Measurements from ENCODE around the gene NAALADL2. TPM values are rescaled to one million over a fixed set of nuclear protein-coding genes. Genes with fewer than 3 reads are reported as not detected.

Gene NAALADL2
- total RNA-seq: under 1 TPM in 1 of 2 experiments, not detected in 1; 0.48 TPM

- Mint-ChIP-seq H3K4me3 (no peak within 1 kb of the TSS), H3K27ac (no peak within 1 kb of the TSS), H3K4me1 (no peaks in the 10 kb centered on the region), H3K36me3 (no peaks in the 10 kb centered on the region), H3K27me3 (no peaks in the 10 kb centered on the region), H3K9me3 (no peaks in the 10 kb centered on the region)
- no peak for DNase-seq
These were observed at the start of gene NAALADL2 for GRCh38 chr3:174859114-174859735. NAALADL2 (plus strand) TSS chr3:174859334.

- Mint-ChIP-seq H3K9me3 (no peaks in the 10 kb centered on the region), H3K4me3 (no peak overlapping the region), H3K36me3 (no peaks in the 10 kb centered on the region), H3K27me3 (no peaks in the 10 kb centered on the region), H3K4me1 (no peaks in the 10 kb centered on the region), H3K27ac (no peak overlapping the region)
- DNase-seq: no peak
These were observed 48.9 kb upstream of the NAALADL2 start for GRCh38 chr3:174810254-174810653.

- Mint-ChIP-seq H3K9me3 (no peaks in the 10 kb centered on the region), H3K27me3 (no peaks in the 10 kb centered on the region), H3K4me1 (no peaks in the 10 kb centered on the region), H3K36me3 (no peaks in the 10 kb centered on the region), H3K4me3 (no peak overlapping the region), H3K27ac (no peak overlapping the region)
- no peak for DNase-seq
These were observed 46.8 kb upstream of the NAALADL2 start for GRCh38 chr3:174812172-174812862.

GRCh38 chr3:174815750-174816149, 43.4 kb upstream of the NAALADL2 start:
- Mint-ChIP-seq H3K4me1 (no peaks in the 10 kb centered on the region), H3K36me3 (no peaks in the 10 kb centered on the region), H3K27ac (no peak overlapping the region), H3K27me3 (no peaks in the 10 kb centered on the region), H3K9me3 (no peaks in the 10 kb centered on the region), H3K4me3 (no peak overlapping the region)
- no peak for DNase-seq

GRCh38 chr3:174820885-174821284, 38.2 kb upstream of the NAALADL2 start:
- Mint-ChIP-seq H3K36me3 (no peaks in the 10 kb centered on the region), H3K4me1 (no peaks in the 10 kb centered on the region)

GRCh38 chr3:174821477-174821876, 37.7 kb upstream of the NAALADL2 start:
- Mint-ChIP-seq H3K4me1 (no peaks in the 10 kb centered on the region), H3K4me3 (no peak overlapping the region), H3K9me3 (peaks cover 4% of the 10 kb centered on the region), H3K27ac (no peak overlapping the region), H3K27me3 (no peaks in the 10 kb centered on the region), H3K36me3 (no peaks in the 10 kb centered on the region)
- DNase-seq: no peak

More at GRCh38 chr3:174820885-174821284, 38.2 kb upstream of the NAALADL2 start:
- Mint-ChIP-seq H3K9me3 (peaks cover under 1% of the 10 kb centered on the region), H3K27me3 (no peaks in the 10 kb centered on the region), H3K27ac (no peak overlapping the region), H3K4me3 (no peak overlapping the region)
- DNase-seq: no peak

- Mint-ChIP-seq H3K36me3 (no peaks in the 10 kb centered on the region), H3K27ac (no peak overlapping the region), H3K27me3 (no peaks in the 10 kb centered on the region), H3K4me1 (no peaks in the 10 kb centered on the region), H3K9me3 (peaks cover 4% of the 10 kb centered on the region), H3K4me3 (no peak overlapping the region)
- no peak for DNase-seq
These were observed 36.8 kb upstream of the NAALADL2 start for GRCh38 chr3:174822320-174822719.

- Mint-ChIP-seq H3K27me3 (no peaks in the 10 kb centered on the region), H3K27ac (no peak overlapping the region)
- no peak for DNase-seq
These were observed 33.1 kb upstream of the NAALADL2 start for GRCh38 chr3:174826069-174826468.

GRCh38 chr3:174844746-174845145, 14.4 kb upstream of the NAALADL2 start:
- no peak for DNase-seq
- H3K4me3 Mint-ChIP-seq: no peak overlapping the region

More at GRCh38 chr3:174826069-174826468, 33.1 kb upstream of the NAALADL2 start:
- Mint-ChIP-seq H3K4me1 (no peaks in the 10 kb centered on the region), H3K36me3 (no peaks in the 10 kb centered on the region), H3K4me3 (no peak overlapping the region), H3K9me3 (peaks cover 4% of the 10 kb centered on the region)

GRCh38 chr3:174846055-174846454, 13.1 kb upstream of the NAALADL2 start:
- Mint-ChIP-seq H3K27ac (no peak overlapping the region), H3K4me1 (no peaks in the 10 kb centered on the region), H3K9me3 (peaks cover 9% of the 10 kb centered on the region), H3K27me3 (no peaks in the 10 kb centered on the region), H3K36me3 (no peaks in the 10 kb centered on the region), H3K4me3 (no peak overlapping the region)
- DNase-seq: no peak

More at GRCh38 chr3:174844746-174845145, 14.4 kb upstream of the NAALADL2 start:
- Mint-ChIP-seq H3K27ac (no peak overlapping the region), H3K4me1 (no peaks in the 10 kb centered on the region), H3K27me3 (no peaks in the 10 kb centered on the region), H3K36me3 (no peaks in the 10 kb centered on the region), H3K9me3 (peaks cover 5% of the 10 kb centered on the region)

GRCh38 chr3:174854987-174855386, 4.1 kb upstream of the NAALADL2 start:
- no peaks in the 10 kb centered on the region for H3K36me3 Mint-ChIP-seq
- peaks cover 11% of the 10 kb centered on the region for H3K9me3 Mint-ChIP-seq
- H3K27me3 Mint-ChIP-seq: no peaks in the 10 kb centered on the region
- H3K4me1 Mint-ChIP-seq: no peaks in the 10 kb centered on the region
- H3K4me3 Mint-ChIP-seq: no peak overlapping the region
- no peak for DNase-seq
- no peak overlapping the region for H3K27ac Mint-ChIP-seq

GRCh38 chr3:174857301-174857700, 1.8 kb upstream of the NAALADL2 start:
- DNase-seq: no peak
- Mint-ChIP-seq H3K27ac (no peak overlapping the region), H3K4me3 (no peak overlapping the region), H3K27me3 (no peaks in the 10 kb centered on the region), H3K36me3 (no peaks in the 10 kb centered on the region), H3K9me3 (peaks cover 5% of the 10 kb centered on the region), H3K4me1 (no peaks in the 10 kb centered on the region)

- no peaks in the 10 kb centered on the region for H3K36me3 Mint-ChIP-seq
These were observed 781 bp upstream of the NAALADL2 start for GRCh38 chr3:174858353-174858752.

GRCh38 chr3:174859756-174860155, 622 bp downstream of the NAALADL2 start:
- no peaks in the 10 kb centered on the region for H3K27me3 Mint-ChIP-seq
- no peak overlapping the region for H3K27ac Mint-ChIP-seq
- no peaks in the 10 kb centered on the region for H3K36me3 Mint-ChIP-seq
- H3K4me1 Mint-ChIP-seq: no peaks in the 10 kb centered on the region
- H3K4me3 Mint-ChIP-seq: no peak overlapping the region
- DNase-seq: no peak
- no peaks in the 10 kb centered on the region for H3K9me3 Mint-ChIP-seq

More at GRCh38 chr3:174858353-174858752, 781 bp upstream of the NAALADL2 start:
- Mint-ChIP-seq H3K27me3 (no peaks in the 10 kb centered on the region), H3K4me1 (no peaks in the 10 kb centered on the region), H3K9me3 (no peaks in the 10 kb centered on the region), H3K4me3 (no peak overlapping the region), H3K27ac (no peak overlapping the region)
- DNase-seq: no peak

GRCh38 chr3:174862101-174862500, 3.0 kb downstream of the NAALADL2 start:
- H3K4me3 Mint-ChIP-seq: no peak overlapping the region
- no peaks in the 10 kb centered on the region for H3K9me3 Mint-ChIP-seq
- no peaks in the 10 kb centered on the region for H3K36me3 Mint-ChIP-seq
- DNase-seq: no peak
- no peaks in the 10 kb centered on the region for H3K27me3 Mint-ChIP-seq
- H3K27ac Mint-ChIP-seq: no peak overlapping the region
- no peaks in the 10 kb centered on the region for H3K4me1 Mint-ChIP-seq

- no peaks in the 10 kb centered on the region for H3K36me3 Mint-ChIP-seq
- DNase-seq: no peak
- H3K9me3 Mint-ChIP-seq: no peaks in the 10 kb centered on the region
- H3K4me3 Mint-ChIP-seq: no peak overlapping the region
- H3K4me1 Mint-ChIP-seq: no peaks in the 10 kb centered on the region
- no peak overlapping the region for H3K27ac Mint-ChIP-seq
- H3K27me3 Mint-ChIP-seq: no peaks in the 10 kb centered on the region
These were observed 3.5 kb downstream of the NAALADL2 start for GRCh38 chr3:174862666-174863065.

All from activated naive CD8-positive, alpha-beta T cell treated with anti-CD3 and anti-CD28 coated beads for 36 hours (primary cell).